ENCODE data around the gene MT2A.
A peak's percentile ranks its signal among the peaks of the same experiment; 100 is the strongest.

Gene MT2A

GRCh38 chr16:56635441-56635967 lies 27.1 kb downstream of the MT2A start:
- no peak overlapping the region for H3K27ac ChIP-seq
- TF ChIP-seq ZFX (IDR thresholded peaks at IDR 0.05) (no peak), CTCF (conservative IDR thresholded peaks at IDR 0.05) (no peak)

- H3K27ac ChIP-seq = no peak overlapping the region
- TF ChIP-seq CTCF (conservative IDR thresholded peaks at IDR 0.05) (no peak), ZFX (IDR thresholded peaks at IDR 0.05) (no peak)
Observed at GRCh38 chr16:56636616-56637413, 28.4 kb downstream of the MT2A start.

DNA sequence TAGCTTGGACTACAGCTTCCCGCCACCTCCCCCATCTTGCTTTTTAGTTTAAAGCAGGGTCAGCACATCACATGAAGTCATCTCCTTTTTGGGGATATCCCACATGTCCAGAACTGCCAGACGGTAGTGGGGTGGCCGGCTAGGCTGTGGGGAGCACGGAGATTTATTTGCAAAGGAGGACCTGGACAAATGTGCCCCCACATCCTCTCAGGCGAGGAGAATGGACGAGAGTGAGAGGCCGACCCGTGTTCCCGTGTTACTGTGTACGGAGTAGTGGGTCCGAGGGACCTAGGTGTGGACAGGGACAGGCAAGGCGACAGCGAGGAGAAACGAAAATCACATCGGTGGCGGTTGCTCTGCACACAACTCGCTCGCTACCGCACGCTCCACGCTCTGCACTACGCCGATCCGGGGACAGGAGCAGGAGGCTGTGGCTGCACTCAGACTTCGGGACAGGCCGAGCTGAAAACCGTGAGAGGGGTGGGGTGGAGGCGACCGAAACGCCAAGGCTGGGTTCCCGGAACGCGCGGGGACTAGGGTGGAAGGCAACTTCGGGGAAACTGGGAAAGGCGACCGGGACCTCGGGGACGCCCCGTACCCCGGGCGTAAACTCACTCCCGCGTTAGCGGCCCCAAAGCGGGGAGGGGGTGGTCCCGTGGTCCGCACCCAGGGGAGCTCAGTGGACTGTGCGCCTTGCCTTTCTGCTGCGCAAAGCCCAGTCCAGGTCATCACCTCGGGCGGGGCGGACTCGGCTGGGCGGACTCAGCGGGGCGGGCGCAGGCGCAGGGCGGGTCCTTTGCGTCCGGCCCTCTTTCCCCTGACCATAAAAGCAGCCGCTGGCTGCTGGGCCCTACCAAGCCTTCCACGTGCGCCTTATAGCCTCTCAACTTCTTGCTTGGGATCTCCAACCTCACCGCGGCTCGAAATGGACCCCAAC lies 29.7 kb downstream of the MT2A start, which contains the start of gene MT1A:
MT1A (plus strand) TSS at position 853 of the 937 bp plus-strand sequence; CDS start at position 926, 73 bp downstream.
- no peak for TF ChIP-seq ZFX (IDR thresholded peaks at IDR 0.05)
- TF ChIP-seq CTCF (conservative IDR thresholded peaks at IDR 0.05) = no peak
- H3K27ac ChIP-seq = peak within 1 kb of the TSS; percentile 24; the same call in 1 of the 2 replicates

GRCh38 chr16:56639045-56639444 lies 30.7 kb downstream of the MT2A start:
- peak overlapping the region; percentile 24; the same call in 1 of the 2 replicates for H3K27ac ChIP-seq
- TF ChIP-seq ZFX (IDR thresholded peaks at IDR 0.05) (no peak), CTCF (conservative IDR thresholded peaks at IDR 0.05) (no peak)

- TF ChIP-seq CTCF (conservative IDR thresholded peaks at IDR 0.05) = no peak
- TF ChIP-seq ZFX (IDR thresholded peaks at IDR 0.05) = no peak
- no peak overlapping the region; the same call in 1 of the 2 replicates for H3K27ac ChIP-seq
Observed at GRCh38 chr16:56640076-56640475, 31.7 kb downstream of the MT2A start.

- H3K27ac ChIP-seq = no peak overlapping the region
- TF ChIP-seq CTCF (conservative IDR thresholded peaks at IDR 0.05) (no peak), ZFX (IDR thresholded peaks at IDR 0.05) (no peak)
Observed at GRCh38 chr16:56641166-56641565, 32.8 kb downstream of the MT2A start.

Data from C4-2B (cell line).